ENCODE data around the gene TMX4. TPM values are rescaled to one million over a fixed set of nuclear protein-coding genes. Genes with fewer than 3 reads are reported as not detected.
A peak's percentile ranks its signal among the peaks of the same experiment; 100 is the strongest.

The TMX4 gene
- total RNA-seq, 1 experiment from 2014 or later, result 21.2 TPM

GRCh38 chr20:7980332-7981046 is 39.1 kb downstream of the TMX4 start:
- CTCF ChIA-PET, result interaction anchor here (0.6 to 1.0 kb wide), 4 partner anchors 9 to 1139 kb away, joined by 3 to 8 read pairs (median 4); no protein-coding TSS in a partner anchor
- no peak overlapping the region for H3K4me3 Mint-ChIP-seq (ENCODE audit: low read depth, unreplicated experiment)
- peaks cover 7% of the 10 kb centered on the region for H3K4me1 Mint-ChIP-seq (ENCODE audit: low read depth, unreplicated experiment)
- BruUV-seq (replicated peaks), result no TSS peak
- DNase-seq, result peak; percentile 12
- no peaks in the 10 kb centered on the region for H3K36me3 Mint-ChIP-seq (ENCODE audit: insufficient read depth, unreplicated experiment)
- no peak for TF ChIP-seq CTCF (IDR thresholded peaks at IDR 0.05; ENCODE audit: unreplicated experiment)
- intact Hi-C loops (cut with micrococcal nuclease; ENCODE audit: unreplicated experiment), result loop anchor here (1.0 kb wide), 1 partner anchor 742 kb away; no protein-coding TSS in a partner anchor
- H3K27ac Mint-ChIP-seq (ENCODE audit: unreplicated experiment), result no peak overlapping the region
- no peaks in the 10 kb centered on the region for H3K27me3 Mint-ChIP-seq (ENCODE audit: unreplicated experiment)
- no peaks in the 10 kb centered on the region for H3K9me3 Mint-ChIP-seq (ENCODE audit: low read depth, unreplicated experiment)

GRCh38 chr20:7977709-7978108 is 41.9 kb downstream of the TMX4 start:
- Mint-ChIP-seq H3K27me3 (ENCODE audit: unreplicated experiment) (peaks cover 9% of the 10 kb centered on the region), H3K9me3 (ENCODE audit: low read depth, unreplicated experiment) (no peaks in the 10 kb centered on the region), H3K4me1 (ENCODE audit: low read depth, unreplicated experiment) (peaks cover 7% of the 10 kb centered on the region), H3K27ac (ENCODE audit: unreplicated experiment) (no peak overlapping the region), H3K36me3 (ENCODE audit: insufficient read depth, unreplicated experiment) (no peaks in the 10 kb centered on the region), H3K4me3 (ENCODE audit: low read depth, unreplicated experiment) (no peak overlapping the region)
- intact Hi-C loops (cut with micrococcal nuclease; ENCODE audit: unreplicated experiment), result no loop called here
- DNase-seq, result no peak
- TF ChIP-seq CTCF (IDR thresholded peaks at IDR 0.05; ENCODE audit: unreplicated experiment), result no peak
- CTCF ChIA-PET, result no interaction called here
- BruUV-seq (replicated peaks), result no TSS peak

GRCh38 chr20:7975851-7976414 is 43.6 kb downstream of the TMX4 start:
- H3K4me1 Mint-ChIP-seq (ENCODE audit: low read depth, unreplicated experiment), result no peaks in the 10 kb centered on the region
- DNase-seq, result no peak
- no peaks in the 10 kb centered on the region for H3K9me3 Mint-ChIP-seq (ENCODE audit: low read depth, unreplicated experiment)
- no TSS peak for BruUV-seq (replicated peaks)
- intact Hi-C loops (cut with micrococcal nuclease; ENCODE audit: unreplicated experiment), result no loop called here
- H3K27me3 Mint-ChIP-seq (ENCODE audit: unreplicated experiment), result peaks cover 9% of the 10 kb centered on the region
- CTCF ChIA-PET, result interaction anchor here (0.6 kb wide), 1 partner anchor 322 kb away, joined by 3 read pairs; no protein-coding TSS in a partner anchor
- no peaks in the 10 kb centered on the region for H3K36me3 Mint-ChIP-seq (ENCODE audit: insufficient read depth, unreplicated experiment)
- no peak overlapping the region for H3K27ac Mint-ChIP-seq (ENCODE audit: unreplicated experiment)
- no peak for TF ChIP-seq CTCF (IDR thresholded peaks at IDR 0.05; ENCODE audit: unreplicated experiment)
- no peak overlapping the region for H3K4me3 Mint-ChIP-seq (ENCODE audit: low read depth, unreplicated experiment)

- H3K4me1 Mint-ChIP-seq (ENCODE audit: low read depth, unreplicated experiment), result no peaks in the 10 kb centered on the region
- peaks cover 9% of the 10 kb centered on the region for H3K27me3 Mint-ChIP-seq (ENCODE audit: unreplicated experiment)
- no peak for TF ChIP-seq CTCF (IDR thresholded peaks at IDR 0.05; ENCODE audit: unreplicated experiment)
- H3K36me3 Mint-ChIP-seq (ENCODE audit: insufficient read depth, unreplicated experiment), result no peaks in the 10 kb centered on the region
- no peak overlapping the region for H3K27ac Mint-ChIP-seq (ENCODE audit: unreplicated experiment)
- intact Hi-C loops (cut with micrococcal nuclease; ENCODE audit: unreplicated experiment), result no loop called here
- CTCF ChIA-PET, result no interaction called here
- H3K9me3 Mint-ChIP-seq (ENCODE audit: low read depth, unreplicated experiment), result no peaks in the 10 kb centered on the region
- H3K4me3 Mint-ChIP-seq (ENCODE audit: low read depth, unreplicated experiment), result no peak overlapping the region
- no peak for DNase-seq
- BruUV-seq (replicated peaks), result no TSS peak
These were observed 44.7 kb downstream of the TMX4 start for GRCh38 chr20:7974785-7975435.

All from Calu3 (cell line).